Neural progenitor cell (in vitro differentiated cells): ENCODE results near the gene KDM2A. TPM values are rescaled to one million over a fixed set of nuclear protein-coding genes. Genes with fewer than 3 reads are reported as not detected.

Experiments used
- DNase-seq: peaks from one replicate; pipeline ENCODE4 v3.0.0-alpha.2; 2016; ENCODE audit warnings: low spot score
- H2AFZ ChIP-seq: fragments of 200-600 bp; sonication (generic); replicated peaks from 2 replicates; pipeline ENCODE4 v1.6.1; 2016; ENCODE audit warnings: antibody characterized with exemption
- H3F3A ChIP-seq: fragments of 200-600 bp; sonication (generic); 2 replicates; pipeline ENCODE4 v1.6.1; 2016; ENCODE audit warnings: antibody characterized with exemption, low read depth
- H3K27ac ChIP-seq: fragments of 200-600 bp; sonication (generic); 2 replicates; pipeline ENCODE4 v1.5.1; 2016; ENCODE audit warnings: mild to moderate bottlenecking
- H3K27me3 ChIP-seq: fragments of 200-600 bp; sonication (generic); 2 replicates; pipeline ENCODE4 v1.6.1; 2016; ENCODE audit warnings: mild to moderate bottlenecking, moderate library complexity
- H3K36me3 ChIP-seq: fragments of 200-600 bp; sonication (generic); 2 replicates; pipeline ENCODE4 v1.5.1; 2016
- H3K4me1 ChIP-seq: fragments of 200-600 bp; sonication (generic); 2 replicates; pipeline ENCODE4 v1.6.1; 2016; ENCODE audit warnings: mixed run types
- H3K4me2 ChIP-seq: fragments of 200-600 bp; sonication (generic); 2 replicates; pipeline ENCODE4 v1.6.1; 2016
- H3K4me3 ChIP-seq: fragments of 200-600 bp; sonication (generic); 2 replicates; pipeline ENCODE4 v1.5.1; 2016
- H3K79me2 ChIP-seq: fragments of 200-600 bp; sonication (generic); 2 replicates; pipeline ENCODE4 v1.6.1; 2016; ENCODE audit warnings: low read depth
- H3K9ac ChIP-seq: fragments of 200-600 bp; sonication (generic); 2 replicates; pipeline ENCODE4 v1.6.1; 2016
- H3K9me3 ChIP-seq: fragments of 200-600 bp; sonication (generic); 2 replicates; pipeline ENCODE4 v1.5.1; 2016; ENCODE audit warnings: low read depth
- H4K20me1 ChIP-seq: fragments of 200-600 bp; sonication (generic); 2 replicates; pipeline ENCODE4 v1.6.1; 2016; ENCODE audit warnings: low read depth
- H3K27ac Mint-ChIP-seq: 3 replicates; pipeline ENCODE4 v1.8.0; 2021; ENCODE audit warnings: mixed read lengths
- H3K27me3 Mint-ChIP-seq: 2 replicates; pipeline ENCODE4 v1.8.0; 2022; ENCODE audit warnings: low read depth, mild to moderate bottlenecking, inconsistent platforms, moderate library complexity, mixed read lengths; ENCODE audit not compliant: insufficient read depth
- H3K36me3 Mint-ChIP-seq: 3 replicates; pipeline ENCODE4 v1.8.0; 2021; ENCODE audit warnings: mixed read lengths
- H3K4me1 Mint-ChIP-seq: 3 replicates; pipeline ENCODE4 v1.8.0; 2021; ENCODE audit warnings: mixed read lengths
- H3K4me3 Mint-ChIP-seq: 3 replicates; pipeline ENCODE4 v1.8.0; 2021; ENCODE audit warnings: mild to moderate bottlenecking, moderate library complexity, mixed read lengths
- H3K9me3 Mint-ChIP-seq: 3 replicates; pipeline ENCODE4 v1.8.0; 2020; ENCODE audit warnings: mixed read lengths
- EZH2 ChIP-seq: fragments of 200-600 bp; sonication (generic); IDR thresholded peaks from 2 replicates; pipeline ENCODE4 v1.6.1; 2017; ENCODE audit warnings: antibody characterized with exemption, mild to moderate bottlenecking, moderate library complexity
- EZH2phosphoT487 ChIP-seq: fragments of 200-600 bp; sonication (generic); IDR thresholded peaks from 2 replicates; pipeline ENCODE4 v1.6.1; 2017; ENCODE audit warnings: antibody characterized with exemption
- total RNA-seq: library from RNA; depleted of rRNA; stranded (reverse); fragments of >200 nt; gene quantifications from 2 replicates; pipeline ENCODE4 v1.2.3, GENCODE V29; 2015; ENCODE audit warnings: low replicate concordance
- TF ChIP-seq, protein P1 (sequence below): fragments of 200-600 bp; sonication (generic); IDR thresholded peaks from 2 replicates; pipeline ENCODE4 v1.5.1; 2017; ENCODE audit warnings: antibody characterized with exemption, mild to moderate bottlenecking

The KDM2A gene
- total RNA-seq, 1 donor from 2014 or later = 49.5 TPM

DNA sequence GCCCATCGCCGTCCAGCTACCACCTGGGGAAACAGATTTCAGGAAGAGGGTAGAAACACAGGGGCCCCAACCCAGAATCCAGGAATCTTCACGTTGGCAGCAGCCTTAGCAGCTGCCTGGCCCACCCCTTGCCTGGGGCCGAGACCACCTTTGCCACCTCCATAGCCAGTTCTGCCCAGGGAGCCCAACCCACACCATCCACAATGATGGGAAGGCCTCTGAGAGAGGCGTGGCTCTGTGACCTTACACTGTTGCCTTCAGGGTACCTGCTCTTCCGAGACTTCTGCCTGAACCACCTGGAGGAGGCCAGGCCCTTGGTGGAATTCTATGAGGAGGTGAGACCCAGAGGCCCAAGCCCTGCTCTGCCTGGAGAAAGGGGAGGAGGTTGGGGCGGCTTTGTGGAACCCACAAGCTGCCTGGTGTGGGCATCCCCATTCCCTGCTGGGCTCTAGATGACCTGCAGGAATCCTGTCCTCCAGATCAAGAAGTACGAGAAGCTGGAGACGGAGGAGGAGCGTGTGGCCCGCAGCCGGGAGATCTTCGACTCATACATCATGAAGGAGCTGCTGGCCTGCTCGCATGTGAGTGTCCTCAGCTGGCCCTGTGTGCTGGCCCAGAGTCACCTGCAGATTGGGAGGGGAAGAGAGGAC is 160.0 kb downstream of the KDM2A start:
- H3K36me3 ChIP-seq = no peaks in the 10 kb centered on the region
- H3K27ac Mint-ChIP-seq = no peak overlapping the region
- TF ChIP-seq EZH2 = no peak
- TF ChIP-seq EZH2phosphoT487 = no peak
- TF ChIP-seq, protein P1, sequence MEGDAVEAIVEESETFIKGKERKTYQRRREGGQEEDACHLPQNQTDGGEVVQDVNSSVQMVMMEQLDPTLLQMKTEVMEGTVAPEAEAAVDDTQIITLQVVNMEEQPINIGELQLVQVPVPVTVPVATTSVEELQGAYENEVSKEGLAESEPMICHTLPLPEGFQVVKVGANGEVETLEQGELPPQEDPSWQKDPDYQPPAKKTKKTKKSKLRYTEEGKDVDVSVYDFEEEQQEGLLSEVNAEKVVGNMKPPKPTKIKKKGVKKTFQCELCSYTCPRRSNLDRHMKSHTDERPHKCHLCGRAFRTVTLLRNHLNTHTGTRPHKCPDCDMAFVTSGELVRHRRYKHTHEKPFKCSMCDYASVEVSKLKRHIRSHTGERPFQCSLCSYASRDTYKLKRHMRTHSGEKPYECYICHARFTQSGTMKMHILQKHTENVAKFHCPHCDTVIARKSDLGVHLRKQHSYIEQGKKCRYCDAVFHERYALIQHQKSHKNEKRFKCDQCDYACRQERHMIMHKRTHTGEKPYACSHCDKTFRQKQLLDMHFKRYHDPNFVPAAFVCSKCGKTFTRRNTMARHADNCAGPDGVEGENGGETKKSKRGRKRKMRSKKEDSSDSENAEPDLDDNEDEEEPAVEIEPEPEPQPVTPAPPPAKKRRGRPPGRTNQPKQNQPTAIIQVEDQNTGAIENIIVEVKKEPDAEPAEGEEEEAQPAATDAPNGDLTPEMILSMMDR = no peak
- no peaks in the 10 kb centered on the region for H3K27me3 ChIP-seq
- no peak overlapping the region for H2AFZ ChIP-seq
- H3K4me1 Mint-ChIP-seq = peaks cover 11% of the 10 kb centered on the region
- peaks cover 7% of the 10 kb centered on the region for H3K36me3 Mint-ChIP-seq
- H3K27me3 Mint-ChIP-seq = peaks cover 5% of the 10 kb centered on the region
- H4K20me1 ChIP-seq = peaks cover 36% of the 10 kb centered on the region
- H3K4me3 Mint-ChIP-seq = no peak overlapping the region
- peaks cover 9% of the 10 kb centered on the region for H3F3A ChIP-seq
- no peak overlapping the region for H3K4me2 ChIP-seq
- no peak overlapping the region for H3K27ac ChIP-seq
- H3K9me3 ChIP-seq = no peaks in the 10 kb centered on the region
- H3K9me3 Mint-ChIP-seq = no peaks in the 10 kb centered on the region
- no peak overlapping the region for H3K9ac ChIP-seq
- H3K4me1 ChIP-seq = peaks cover 14% of the 10 kb centered on the region
- no peak for DNase-seq
- no peak overlapping the region for H3K4me3 ChIP-seq
- H3K79me2 ChIP-seq = peaks cover 29% of the 10 kb centered on the region

DNA sequence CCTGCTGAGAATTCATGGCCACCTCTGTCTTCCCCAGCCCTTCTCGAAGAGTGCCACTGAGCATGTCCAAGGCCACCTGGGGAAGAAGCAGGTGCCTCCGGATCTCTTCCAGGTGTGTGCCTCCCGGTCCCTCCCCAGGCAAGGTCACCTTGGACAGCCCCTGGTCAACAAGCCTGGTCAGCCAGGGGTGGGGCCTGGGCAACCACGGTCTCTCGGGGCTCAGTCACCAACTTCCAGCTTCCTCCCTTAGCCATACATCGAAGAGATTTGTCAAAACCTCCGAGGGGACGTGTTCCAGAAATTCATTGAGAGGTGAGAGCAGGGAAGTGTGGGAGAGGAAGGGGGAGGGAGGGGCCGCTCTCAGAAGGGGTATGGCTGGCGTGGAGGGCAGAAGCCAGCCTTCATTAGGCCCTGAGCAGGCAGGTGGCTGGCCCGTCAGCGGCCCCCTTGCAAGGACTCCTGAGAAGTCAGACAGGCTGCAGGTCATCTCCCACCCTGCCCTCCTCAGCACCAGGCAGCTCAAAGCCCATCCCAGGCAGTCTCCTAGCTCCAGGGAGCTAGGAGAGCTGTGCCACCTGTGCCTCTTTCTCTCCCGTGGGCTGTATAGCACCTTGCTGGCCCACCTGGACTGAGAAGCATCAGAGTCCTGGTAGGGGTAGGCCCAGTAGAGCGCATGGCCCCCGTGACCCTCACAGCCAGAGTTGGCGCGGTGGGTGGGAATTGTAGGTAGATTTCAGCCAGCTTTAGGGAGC is 160.7 kb downstream of the KDM2A start:
- H3K4me2 ChIP-seq = no peak overlapping the region
- Mint-ChIP-seq H3K4me1 (peaks cover 11% of the 10 kb centered on the region), H3K27ac (no peak overlapping the region), H3K9me3 (no peaks in the 10 kb centered on the region), H3K4me3 (no peak overlapping the region), H3K27me3 (peaks cover 5% of the 10 kb centered on the region), H3K36me3 (peaks cover 7% of the 10 kb centered on the region)
- H3K36me3 ChIP-seq = no peaks in the 10 kb centered on the region
- no peak overlapping the region for H2AFZ ChIP-seq
- H3K4me3 ChIP-seq = no peak overlapping the region
- peaks cover 9% of the 10 kb centered on the region for H3F3A ChIP-seq
- peaks cover 29% of the 10 kb centered on the region for H4K20me1 ChIP-seq
- H3K27ac ChIP-seq = no peak overlapping the region
- H3K27me3 ChIP-seq = no peaks in the 10 kb centered on the region
- H3K9ac ChIP-seq = no peak overlapping the region
- TF ChIP-seq EZH2 (no peak), EZH2phosphoT487 (no peak)
- TF ChIP-seq, protein P1 = no peak
- no peak for DNase-seq
- H3K9me3 ChIP-seq = no peaks in the 10 kb centered on the region
- H3K79me2 ChIP-seq = peaks cover 23% of the 10 kb centered on the region
- peaks cover 14% of the 10 kb centered on the region for H3K4me1 ChIP-seq

DNA sequence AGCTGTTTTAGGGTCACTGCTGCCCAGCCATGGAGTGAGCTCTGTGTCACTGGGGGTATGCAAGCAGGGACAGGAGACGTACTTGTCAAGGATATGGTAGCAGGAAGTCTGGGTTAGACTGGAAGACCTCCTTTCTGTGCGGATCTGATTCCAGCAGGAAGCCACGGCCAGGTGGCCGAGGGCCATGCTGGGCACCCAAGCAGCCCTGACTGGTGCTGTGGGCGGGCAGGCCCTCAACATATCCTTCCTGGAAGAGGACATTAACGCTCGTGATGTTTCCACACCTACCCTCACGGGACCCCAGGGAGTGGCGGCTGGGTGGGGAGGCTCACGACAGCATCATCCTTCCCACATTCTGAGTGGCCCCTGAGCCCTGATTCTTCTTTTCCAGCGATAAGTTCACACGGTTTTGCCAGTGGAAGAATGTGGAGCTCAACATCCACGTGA is 161.3 kb downstream of the KDM2A start:
- no peak for DNase-seq
- Histone ChIP-seq H3K79me2 (peaks cover 17% of the 10 kb centered on the region), H3K36me3 (no peaks in the 10 kb centered on the region), H3K4me2 (no peak overlapping the region), H3K9me3 (no peaks in the 10 kb centered on the region), H3K4me1 (peaks cover 14% of the 10 kb centered on the region), H3K27me3 (no peaks in the 10 kb centered on the region), H3F3A (peaks cover 9% of the 10 kb centered on the region), H2AFZ (no peak overlapping the region), H4K20me1 (peaks cover 25% of the 10 kb centered on the region), H3K9ac (no peak overlapping the region), H3K27ac (no peak overlapping the region), H3K4me3 (no peak overlapping the region)
- H3K27ac Mint-ChIP-seq = no peak overlapping the region
- H3K4me3 Mint-ChIP-seq = no peak overlapping the region
- TF ChIP-seq EZH2 (no peak), EZH2phosphoT487 (no peak)
- TF ChIP-seq, protein P1 = no peak
- peaks cover 7% of the 10 kb centered on the region for H3K36me3 Mint-ChIP-seq
- peaks cover 5% of the 10 kb centered on the region for H3K27me3 Mint-ChIP-seq
- no peaks in the 10 kb centered on the region for H3K9me3 Mint-ChIP-seq
- peaks cover 11% of the 10 kb centered on the region for H3K4me1 Mint-ChIP-seq
